HG03342 (cell line): Measurements from ENCODE around the gene UQCRC2.
"Not testable (repeated sequence)": the region's sequence is repeated elsewhere in the genome, so short reads cannot be mapped to it uniquely, and the experiment has no call there.

Experiments
- ATAC-seq: cut with Tn5 transposase; IDR thresholded peaks from one replicate; pipeline ENCODE4 v1.9.1; 2021; ENCODE audit warnings: mild to moderate bottlenecking, moderate library complexity; ENCODE audit not compliant: unreplicated experiment

UQCRC2 gene

DNA sequence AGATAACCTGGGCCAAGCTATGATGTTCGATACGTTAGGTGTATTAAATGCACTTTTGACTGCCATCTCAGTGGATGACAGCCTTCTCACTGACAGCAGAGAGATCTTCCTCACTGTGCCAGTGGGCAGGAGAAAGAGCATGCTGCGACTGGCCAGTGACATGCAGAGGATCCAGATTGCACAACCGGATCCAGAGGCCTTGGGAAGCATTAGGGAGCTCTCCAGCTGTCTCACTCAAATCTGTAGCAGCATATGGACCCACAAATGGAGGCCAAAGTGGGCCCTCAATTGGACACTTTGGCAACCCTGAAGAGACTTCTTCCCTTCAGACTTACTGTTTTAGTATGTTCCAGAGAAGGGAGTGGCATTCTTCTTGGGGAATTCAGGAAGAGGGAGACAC, 26.9 kb downstream of the UQCRC2 start:
- ATAC-seq: no peak

DNA sequence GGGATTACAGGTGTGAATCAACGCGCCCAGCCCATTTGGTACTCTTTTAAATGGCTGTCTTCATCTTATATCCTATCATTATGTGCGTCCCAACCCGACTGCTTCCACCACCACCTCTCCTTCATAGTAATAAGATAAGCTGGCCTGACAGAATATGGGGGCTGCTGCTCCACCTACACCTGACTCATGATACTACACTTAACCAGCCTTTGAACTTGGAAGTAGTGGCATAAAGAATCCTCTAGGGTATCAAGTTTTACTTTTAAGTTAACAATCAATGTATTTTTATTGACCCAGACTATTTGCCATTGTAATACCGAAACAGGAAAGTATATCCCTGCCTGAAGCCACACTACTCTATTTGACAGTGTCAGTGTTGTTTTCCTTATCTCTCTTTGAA, 28.9 kb downstream of the UQCRC2 start:
- no peak for ATAC-seq

DNA sequence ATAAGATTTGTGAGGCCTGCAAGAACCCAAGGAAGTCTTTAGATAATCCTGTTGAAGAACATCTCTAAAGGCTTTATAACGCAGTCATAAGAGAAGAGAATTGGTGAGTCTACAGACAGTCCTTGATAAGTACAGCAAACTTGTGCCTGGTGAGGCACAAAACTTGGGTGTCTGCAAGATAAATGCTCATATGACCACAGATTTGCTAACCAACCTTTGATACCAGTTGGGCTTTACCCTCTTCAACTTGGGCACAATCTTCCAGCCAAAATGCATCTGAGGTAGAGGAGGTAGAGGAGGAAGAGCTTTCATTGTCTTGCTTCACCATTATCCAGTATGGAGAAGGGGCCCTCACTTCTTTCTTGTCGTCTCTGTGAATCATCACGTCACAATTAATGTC, 30.9 kb downstream of the UQCRC2 start:
- no peak for ATAC-seq

DNA sequence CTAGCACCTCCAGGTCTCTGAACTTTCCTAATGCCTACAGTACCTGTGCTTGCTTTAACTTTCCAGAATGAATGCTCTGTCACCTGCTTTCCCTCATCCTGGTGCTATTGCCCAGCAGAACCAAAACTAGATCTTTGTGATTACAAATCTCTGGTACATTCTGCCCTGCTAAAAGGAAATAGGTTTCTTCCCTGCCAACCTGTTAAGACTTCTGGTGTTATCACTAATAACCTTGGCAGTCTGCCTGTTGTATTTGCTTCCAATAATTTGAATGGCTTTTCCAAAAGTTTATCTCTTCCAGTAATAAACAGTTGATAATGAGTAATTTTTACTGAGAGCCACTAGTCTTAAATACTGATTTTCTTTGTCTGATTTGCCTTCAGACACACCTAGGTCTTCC, 32.4 kb downstream of the UQCRC2 start:
- no peak for ATAC-seq

DNA sequence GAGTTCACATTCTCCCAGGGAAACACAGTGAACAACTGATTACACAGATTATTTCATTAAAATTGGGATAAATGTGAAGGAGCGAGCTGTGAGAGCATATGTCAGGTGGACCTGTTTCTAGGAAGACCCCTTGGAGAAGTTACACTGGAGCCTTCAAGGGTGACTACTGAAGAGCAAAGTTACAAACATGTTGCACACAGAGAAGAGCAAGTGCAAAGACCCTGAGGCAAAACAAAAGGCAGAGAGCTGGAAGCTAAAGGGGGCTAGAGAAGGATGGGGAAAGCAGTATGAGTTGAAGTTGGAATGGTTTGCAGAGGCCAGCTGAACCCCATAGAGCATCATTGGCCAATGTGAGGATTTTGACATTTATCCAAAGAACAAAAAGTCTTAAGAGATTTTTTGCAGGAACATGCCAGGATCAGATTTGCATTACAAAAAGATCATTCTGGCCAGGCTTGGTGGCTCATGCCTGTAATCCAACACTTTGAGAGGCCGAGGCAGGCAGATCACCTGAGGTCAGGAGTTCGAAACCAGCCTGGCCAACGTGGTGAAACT, 33.6 kb downstream of the UQCRC2 start:
- no peak for ATAC-seq

DNA sequence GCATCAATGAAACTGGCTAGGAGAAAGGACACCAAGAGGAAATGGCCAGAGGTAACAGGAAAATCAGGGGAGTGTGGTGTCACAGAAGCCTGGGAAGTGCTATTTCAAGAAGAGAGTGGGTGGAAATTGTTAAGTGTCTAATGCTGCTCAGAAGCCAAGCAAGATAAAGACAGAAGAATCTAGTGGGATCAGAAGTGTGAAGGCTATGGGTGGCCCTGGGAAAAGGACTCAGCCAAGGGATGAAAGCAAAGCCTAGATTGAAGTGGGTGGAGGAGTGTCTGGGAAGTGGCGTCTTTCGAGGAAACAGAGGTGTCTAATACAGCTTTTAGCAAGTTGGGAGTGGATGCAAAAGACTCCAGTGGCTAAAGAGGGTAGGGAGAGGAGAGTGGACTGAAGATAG, 34.3 kb downstream of the UQCRC2 start:
- no peak for ATAC-seq

DNA sequence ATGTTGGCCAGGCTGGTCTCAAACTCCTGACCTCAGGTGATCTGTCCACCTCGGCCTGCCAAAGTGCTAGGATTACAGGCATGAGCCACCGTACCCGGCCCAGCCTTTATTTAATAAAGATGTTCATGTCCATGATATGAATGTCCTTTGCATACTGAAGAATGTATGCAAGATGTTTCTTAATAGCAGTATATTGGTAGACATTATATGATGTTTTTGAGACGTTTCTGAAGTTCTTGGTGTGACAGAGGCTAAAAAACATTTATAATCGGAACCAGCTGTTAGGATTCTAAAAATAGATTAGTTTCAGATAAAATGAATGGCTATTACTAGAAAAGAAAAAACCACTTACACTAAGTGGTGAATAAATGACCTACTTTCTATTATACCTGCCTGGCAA, 36.0 kb downstream of the UQCRC2 start:
- ATAC-seq: no peak

DNA sequence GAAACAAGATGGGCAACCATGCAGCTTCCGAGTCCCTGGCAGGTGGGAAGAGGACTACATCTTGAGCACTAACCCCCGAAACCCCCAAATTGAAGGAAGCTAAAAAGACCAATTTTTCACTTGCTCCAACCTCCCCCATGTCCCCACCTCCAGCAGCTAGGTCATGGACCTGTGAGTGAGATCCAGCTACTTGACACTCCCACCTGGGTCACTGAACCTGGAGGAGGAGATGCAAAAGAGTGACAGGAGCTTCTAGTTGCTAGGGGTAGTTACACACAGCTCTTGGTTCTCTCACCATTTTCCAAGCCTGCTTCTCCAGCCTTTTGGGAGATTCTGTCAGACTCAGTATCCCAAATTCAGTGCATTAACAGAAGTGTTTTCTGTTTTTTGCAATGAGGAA, 36.6 kb downstream of the UQCRC2 start:
- no peak for ATAC-seq

DNA sequence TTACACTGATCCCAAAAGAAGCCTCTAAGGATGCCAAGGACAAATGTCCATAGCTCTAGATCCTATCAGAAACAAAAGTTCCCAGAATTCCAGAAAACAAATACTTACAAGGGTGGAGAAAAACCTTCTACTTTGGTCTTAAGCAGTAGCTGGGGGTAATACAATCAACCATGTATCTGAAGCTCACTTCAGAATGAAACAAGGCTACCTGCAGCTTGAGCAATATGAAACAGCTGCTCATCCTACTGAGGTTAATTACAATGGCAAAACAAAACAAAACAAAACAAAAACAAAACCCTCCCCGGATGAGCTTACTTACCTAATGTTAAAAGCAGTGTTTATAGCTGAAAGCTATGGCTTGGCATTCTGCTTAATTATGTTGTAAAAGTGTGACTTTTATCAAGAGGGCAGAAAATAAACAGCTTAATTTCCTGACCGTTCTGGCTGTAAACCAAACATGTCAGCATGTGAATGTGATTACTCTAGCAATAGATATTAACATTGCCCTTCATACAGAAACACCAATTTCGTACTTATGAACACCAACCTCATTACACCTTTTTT, 37.3 kb downstream of the UQCRC2 start:
- ATAC-seq: no peak

DNA sequence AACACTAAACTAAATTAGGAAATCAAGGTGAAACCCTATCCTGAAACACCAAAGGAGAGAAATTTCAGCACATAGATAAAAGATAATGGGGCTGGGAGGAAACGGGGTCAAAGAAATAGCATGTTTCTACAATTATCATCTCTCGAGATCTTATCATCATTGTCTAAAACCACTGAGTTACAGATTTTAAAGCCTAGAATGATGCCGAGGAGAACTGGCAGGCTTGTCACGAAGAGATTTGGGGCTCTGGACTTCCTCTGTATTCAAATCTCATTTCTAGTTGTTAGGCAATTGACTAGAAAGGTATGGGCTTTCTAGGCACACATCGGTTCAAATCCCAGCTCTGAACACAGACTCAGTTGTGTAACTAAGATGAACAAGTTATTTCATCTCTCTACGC, 38.5 kb downstream of the UQCRC2 start:
- ATAC-seq: no peak

DNA sequence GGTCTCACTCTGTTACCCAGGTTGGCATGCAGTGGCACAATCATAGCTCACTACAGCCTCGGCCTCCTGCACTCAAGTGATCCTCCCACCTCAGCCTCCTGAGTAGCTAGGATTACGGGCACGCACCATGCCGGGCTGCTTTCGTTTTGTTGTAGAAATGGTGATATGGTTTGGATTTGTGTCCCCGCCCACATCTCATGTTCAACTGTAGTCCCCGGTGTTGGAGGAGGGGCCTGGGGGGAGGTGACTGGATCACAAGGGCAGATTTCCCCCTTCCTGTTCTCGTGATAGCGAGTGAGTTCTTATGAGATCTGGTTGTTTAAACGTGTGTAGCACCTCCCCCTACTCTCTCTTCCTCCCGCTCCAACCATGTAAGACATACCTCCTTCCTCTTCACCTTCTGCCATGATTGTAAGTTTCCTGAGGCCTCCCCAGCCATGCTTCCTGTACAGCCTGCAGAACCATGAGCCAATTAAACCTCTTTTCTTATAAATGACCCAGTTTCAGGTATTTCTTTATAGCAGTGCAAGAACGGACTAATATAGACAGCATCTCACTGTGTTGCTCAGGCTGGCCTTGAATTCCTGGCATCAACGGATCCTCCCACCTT, 41.8 kb downstream of the UQCRC2 start:
- no peak for ATAC-seq

DNA sequence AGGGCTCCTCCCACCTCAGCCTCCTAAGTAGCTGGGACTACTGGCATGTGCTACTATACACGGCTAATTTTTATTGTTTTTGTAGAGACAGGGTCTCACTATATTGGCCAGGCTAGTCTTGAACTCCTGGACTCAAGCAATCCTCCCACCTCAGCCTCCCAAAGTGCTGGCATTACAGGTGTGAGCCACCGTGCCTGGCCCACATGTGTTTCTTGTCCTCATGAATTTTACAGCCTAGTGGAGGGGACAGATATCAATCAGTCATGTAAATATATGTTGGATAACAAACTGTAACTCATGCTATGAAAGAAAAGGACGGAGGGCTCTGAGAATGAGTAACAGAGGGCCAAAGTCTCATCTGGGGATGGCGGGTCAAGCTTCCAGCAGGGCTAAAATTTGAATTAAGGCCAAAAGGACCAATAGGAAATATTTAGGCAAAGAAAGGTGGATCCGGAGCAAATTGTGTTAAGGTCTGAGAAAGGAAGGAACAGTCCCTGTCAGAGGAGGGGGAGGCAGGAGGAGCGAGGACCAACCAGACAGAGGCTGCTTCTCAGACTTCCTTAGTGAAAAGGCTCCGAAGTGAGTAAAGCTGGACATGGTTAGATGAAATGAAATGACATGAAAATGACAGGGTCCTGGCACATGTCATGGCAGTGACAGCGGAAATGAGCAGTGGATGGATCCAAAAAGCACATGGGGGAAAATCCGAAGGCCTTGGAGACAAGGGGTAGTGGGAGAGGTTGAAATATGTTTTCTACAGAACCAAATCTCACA, 43.9 kb downstream of the UQCRC2 start:
- ATAC-seq: no peak

DNA sequence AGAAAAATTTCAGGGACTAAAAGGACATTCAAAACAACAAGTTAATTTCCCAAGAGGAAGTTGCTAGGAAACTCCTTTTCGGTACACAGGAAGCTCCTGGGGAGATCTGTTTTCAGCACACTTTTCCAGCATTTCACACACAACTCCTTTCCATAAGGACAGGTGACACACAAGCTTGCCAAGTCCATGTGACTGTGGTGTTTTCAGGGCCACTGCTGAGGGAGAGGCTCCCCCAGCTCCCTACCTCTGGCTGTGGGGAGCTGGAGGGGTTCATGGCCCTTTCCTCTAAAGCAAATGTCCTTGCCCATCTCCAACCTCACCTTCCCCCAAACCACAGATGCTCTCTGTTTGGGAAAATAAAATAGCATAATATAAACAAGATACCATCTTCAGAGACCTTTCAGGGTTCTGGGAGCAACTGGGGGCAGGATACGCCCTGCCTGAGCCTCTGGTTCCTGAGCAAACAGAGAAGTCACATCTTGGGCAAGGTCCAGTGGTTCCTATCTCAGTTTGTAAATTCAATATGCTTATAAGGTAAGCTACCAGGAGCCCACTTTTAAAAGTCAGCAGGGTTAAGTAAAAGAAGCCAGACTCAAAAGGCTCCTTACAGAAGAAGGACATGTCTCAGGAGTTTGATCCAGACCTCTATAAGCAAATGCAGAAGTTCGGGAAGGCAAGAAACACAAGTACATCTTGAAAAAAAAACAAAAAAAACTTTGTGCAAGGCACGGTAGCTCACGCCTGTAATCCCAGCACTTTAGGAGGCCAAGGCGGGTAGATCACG, 44.7 kb downstream of the UQCRC2 start:
- no peak for ATAC-seq

DNA sequence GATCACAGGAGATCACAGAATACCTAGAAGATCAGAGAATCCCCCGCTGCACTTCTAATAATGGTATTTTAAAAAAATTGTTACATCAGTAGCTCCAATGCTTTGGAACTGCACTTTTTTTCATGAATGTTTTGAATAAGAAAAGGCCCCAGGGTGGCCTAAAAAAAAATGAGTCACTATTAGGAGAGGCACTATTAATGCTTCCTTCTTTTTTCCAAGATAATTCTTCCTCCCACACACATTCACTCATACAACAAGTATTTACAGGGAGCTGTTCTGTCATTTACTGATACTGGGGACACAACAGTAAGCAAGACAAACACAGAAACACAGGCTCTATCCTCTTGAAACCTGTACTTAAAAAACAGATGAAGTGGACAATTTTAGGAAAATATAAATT, 48.4 kb downstream of the UQCRC2 start:
- no peak for ATAC-seq

DNA sequence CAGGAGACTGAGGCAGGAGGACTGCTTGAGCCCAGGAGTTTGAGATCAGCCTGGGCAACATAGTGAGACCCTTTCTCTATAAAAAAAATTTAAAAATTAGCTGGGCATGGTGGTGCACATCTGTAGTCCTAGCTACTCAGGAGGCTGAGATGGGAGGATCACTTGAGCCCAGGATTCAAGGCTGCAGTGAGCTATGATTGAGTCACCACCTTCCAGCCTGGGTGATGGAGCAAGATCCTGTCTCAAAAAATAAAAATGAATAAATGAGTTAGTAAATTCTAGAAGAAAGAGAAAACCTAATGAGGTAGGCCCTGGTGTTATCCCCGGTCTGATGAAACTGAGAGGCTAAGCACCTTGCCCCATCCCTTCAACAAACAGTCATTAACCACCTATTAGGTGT, 48.9 kb downstream of the UQCRC2 start:
- not testable (repeated sequence) for ATAC-seq

DNA sequence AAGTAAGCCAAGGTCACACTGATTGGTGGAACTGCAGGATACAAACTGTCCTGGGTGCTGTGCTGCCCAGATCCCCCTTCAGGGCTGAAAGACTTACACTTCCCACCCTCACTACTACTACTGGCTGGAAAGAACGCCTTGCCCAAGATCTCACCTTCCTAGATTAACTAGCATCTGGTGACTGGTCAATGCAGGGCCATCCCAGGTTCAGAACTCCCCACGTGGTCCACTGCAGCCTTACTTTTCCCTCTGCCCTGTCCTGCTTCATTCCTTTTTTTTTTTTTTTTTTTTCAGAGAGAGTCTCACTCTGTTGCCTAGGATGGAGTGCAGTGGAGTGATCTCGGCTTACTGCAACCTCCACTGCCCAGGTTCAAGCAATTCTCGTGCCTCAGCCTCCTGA, 50.0 kb downstream of the UQCRC2 start:
- ATAC-seq: no peak

DNA sequence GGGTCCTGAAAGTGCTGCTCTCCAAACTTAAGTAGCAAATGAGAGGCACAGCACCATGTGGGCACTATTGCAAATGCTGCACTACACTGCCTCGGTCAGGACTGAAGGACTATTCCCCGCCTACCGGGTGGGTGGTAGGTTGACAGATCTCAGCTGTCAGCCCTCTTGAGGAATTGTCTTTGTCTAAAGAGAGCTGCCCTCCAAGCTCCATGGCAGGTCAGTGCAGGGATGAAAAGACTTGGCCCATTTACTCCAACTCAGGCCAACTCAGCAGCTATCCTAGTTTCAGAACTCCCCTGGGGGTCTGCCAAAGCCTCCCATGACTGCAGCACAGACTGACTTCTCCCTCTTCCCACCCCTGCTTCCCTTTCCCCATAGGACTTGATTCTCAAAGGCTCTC, 51.2 kb downstream of the UQCRC2 start:
- no peak for ATAC-seq

DNA sequence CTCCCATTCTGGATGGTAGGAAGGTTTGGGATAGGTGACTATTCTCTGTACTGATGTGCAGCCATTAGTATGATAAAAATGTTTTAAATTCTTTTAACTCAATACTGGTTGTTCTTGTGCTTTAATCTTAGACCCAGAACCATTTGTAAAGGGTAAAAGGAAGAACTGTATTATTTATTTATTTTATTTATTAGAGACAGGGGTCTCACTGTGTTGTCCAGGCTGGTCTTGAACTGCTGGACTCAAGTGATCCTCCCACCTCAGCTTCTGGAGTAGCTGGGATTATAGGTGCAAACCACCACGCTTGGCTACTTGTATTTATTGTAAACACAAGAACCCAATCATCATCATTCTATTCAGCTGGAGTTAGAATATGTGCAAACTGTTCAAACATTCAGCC, 52.6 kb downstream of the UQCRC2 start:
- no peak for ATAC-seq

DNA sequence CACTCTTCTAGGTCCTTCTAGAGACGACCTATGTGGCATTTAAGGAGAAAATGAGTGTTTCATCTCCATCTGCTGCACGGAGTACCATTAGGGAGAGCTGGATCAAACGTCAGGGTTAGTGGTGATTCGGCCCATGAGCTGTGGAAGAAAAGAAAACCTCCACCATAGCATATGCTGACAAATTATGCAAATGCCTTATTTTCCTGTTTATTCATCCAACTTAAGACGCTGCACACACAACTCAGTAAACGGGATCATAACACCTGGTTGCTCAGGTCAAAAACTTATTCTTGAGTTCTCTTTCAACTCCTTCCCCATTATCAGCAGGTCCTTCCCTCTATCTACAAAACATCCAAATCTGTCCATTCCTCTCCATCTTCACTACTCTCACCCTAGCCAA, 53.5 kb downstream of the UQCRC2 start:
- ATAC-seq: no peak

DNA sequence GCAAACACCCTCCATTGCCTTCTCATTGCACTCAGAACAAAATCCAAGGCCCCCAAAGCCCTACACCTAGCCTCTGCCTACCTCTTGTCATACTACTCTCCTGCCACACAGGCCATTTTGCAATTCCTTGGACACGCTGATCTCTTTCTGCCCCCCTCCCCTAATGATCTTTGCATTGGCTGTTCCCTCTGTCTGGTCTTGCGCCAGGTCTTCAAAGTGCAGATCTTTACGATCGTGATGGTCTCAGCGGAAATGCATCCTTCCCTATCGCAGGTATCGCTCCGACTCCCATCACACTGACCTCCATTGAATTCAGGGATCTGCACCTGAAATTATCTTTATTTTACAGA, 54.0 kb downstream of the UQCRC2 start:
- ATAC-seq: no peak

DNA sequence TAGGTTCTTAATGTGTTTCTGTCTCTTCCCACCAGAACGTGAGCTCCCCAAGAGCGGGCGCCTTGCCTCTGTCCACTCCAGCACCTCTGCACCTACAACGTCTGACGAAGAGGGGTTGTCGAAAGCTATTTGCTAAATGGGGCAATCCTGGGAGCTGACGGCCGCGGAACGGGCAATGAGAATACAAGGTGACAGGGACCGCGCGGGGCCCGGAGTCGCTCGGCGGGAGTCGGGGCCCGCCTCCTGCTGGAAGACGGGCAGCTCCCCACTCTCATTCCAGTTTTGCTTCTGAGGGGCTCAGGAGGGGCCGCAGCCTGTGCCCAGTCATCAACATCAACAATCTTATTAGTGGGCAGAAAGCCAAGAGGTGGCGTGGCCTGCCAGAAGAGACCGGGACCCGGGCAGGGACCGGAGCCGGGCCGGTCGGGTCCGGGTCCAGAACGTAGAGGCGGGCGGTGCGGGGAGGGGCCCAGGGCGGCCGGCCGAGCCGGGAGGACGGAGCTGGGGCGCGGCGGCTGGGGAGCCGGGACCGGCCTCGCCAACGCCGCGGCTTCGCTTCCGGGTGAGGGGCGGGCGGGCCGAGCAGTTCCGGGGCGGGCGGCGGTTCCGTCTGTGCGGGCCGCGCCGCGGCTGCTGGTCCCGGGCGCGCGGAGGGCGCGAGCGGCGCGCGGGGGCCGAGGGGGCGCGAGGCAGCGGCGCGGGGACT, 54.5 kb downstream of the UQCRC2 start, which contains the start of gene MOSMO:
Gene MOSMO (plus strand): TSS at position 603 of the 706 bp plus-strand sequence. CDS start 191 bp downstream, outside the sequence.
- ATAC-seq: peak; percentile 69
